Measurements from ENCODE around the gene TCP1.

DNA sequence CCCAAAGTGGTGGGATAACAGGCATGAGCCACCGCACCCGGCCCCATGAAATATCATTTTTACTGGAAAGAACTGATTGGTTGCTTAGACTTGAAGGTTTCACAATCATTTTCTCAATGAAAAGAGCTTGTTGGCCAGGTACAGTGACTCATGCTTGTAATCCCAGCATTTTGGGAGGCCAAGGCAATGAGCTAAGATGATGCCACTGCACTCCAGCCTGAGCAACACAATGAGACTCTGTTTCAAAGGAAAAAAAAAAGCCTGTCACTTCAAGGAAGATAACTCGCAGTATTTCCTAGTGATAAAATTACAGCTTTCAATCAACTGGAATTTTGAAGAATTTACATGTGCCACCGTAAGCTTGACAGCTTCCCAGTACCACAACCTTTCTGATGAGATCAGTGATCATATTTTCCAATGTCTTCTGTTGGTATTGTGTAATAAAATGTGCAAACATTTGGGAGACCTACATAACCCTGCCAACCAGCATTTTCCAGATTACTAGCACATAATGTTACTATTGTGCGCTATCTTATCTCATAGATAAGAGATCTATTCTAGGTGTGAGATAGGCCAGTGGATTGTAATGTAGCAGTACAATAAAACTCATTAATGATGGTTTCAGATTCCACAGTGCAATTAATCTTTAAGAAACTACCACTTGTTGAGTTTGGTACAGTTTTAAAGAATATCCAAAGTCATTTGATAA lies 17.9 kb upstream of the TCP1 start:
- TF ChIP-seq, protein P1, sequence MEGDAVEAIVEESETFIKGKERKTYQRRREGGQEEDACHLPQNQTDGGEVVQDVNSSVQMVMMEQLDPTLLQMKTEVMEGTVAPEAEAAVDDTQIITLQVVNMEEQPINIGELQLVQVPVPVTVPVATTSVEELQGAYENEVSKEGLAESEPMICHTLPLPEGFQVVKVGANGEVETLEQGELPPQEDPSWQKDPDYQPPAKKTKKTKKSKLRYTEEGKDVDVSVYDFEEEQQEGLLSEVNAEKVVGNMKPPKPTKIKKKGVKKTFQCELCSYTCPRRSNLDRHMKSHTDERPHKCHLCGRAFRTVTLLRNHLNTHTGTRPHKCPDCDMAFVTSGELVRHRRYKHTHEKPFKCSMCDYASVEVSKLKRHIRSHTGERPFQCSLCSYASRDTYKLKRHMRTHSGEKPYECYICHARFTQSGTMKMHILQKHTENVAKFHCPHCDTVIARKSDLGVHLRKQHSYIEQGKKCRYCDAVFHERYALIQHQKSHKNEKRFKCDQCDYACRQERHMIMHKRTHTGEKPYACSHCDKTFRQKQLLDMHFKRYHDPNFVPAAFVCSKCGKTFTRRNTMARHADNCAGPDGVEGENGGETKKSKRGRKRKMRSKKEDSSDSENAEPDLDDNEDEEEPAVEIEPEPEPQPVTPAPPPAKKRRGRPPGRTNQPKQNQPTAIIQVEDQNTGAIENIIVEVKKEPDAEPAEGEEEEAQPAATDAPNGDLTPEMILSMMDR (IDR thresholded peaks at IDR 0.05; ENCODE audit: extremely low read depth in 1 of 2, insufficient read depth in 1 of 2, low read depth in 1 of 2, low read length in 2 of 2), result no peak
- no peak for TF ChIP-seq EZH2 (IDR thresholded peaks at IDR 0.05; ENCODE audit: borderline replicate concordance, low read depth, low read length, severe bottlenecking)
